ENCODE data around the gene IER3IP1. TPM values are rescaled to one million over a fixed set of nuclear protein-coding genes. Genes with fewer than 3 reads are reported as not detected.

IER3IP1 gene
- total RNA-seq, 2 experiments from 2014 or later = 5.5 to 11.6 TPM

DNA sequence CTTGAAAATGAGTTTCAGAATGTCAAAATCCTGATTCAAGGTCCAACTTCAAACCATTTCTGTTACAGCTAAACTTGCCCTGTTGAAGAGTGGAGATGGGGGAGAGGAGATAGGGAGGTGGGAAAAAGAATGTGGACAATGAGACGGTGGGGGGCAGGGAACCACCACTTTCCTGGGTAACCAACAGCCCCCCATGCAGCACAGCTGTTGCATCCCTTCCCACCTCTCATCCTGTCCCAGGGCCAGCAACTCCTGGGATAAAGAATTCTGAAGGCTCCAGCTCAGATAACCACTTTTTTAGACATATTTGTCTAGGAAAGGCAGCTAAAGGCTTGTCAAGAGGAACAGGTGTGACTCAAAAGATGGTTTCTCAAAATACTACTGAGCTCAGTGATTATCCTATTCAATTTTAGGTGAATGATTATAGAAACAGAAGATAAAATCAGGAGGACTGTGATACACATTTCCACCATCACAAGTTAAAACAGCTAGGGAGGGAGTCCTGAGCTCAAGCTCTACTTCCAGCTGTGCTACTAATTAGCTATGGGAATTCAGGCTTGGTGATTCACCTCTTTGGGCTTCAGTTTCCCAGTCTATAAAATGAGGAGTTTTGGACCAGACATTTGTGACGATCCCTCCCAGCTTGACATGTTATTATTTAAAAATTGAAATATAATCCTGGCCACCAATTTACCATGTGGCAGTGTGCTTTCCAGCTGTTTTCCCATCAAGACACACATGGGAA is 62.2 kb downstream of the IER3IP1 start:
- Histone ChIP-seq H3K9me2 (ENCODE audit: insufficient read depth, low read length) (no peaks in the 10 kb centered on the region), H3K4me3 (ENCODE audit: low read depth, low read length, poor library complexity, severe bottlenecking) (no peak overlapping the region), H4K20me1 (ENCODE audit: insufficient read depth, low read length) (no peaks in the 10 kb centered on the region), H3K27ac (ENCODE audit: low read depth, low read length, poor library complexity, severe bottlenecking) (no peak overlapping the region), H3K36me3 (ENCODE audit: insufficient read depth, low read length) (no peaks in the 10 kb centered on the region; the same call in 1 of the 2 replicates), H3K4me2 (ENCODE audit: low read length) (no peak overlapping the region), H2AFZ (ENCODE audit: low read length) (no peak overlapping the region), H3K9me3 (ENCODE audit: low read length) (no peaks in the 10 kb centered on the region), H3K79me2 (ENCODE audit: insufficient read depth, low read depth, low read length) (no peaks in the 10 kb centered on the region), H3K4me1 (ENCODE audit: insufficient read depth, low read length, poor library complexity, severe bottlenecking) (no peaks in the 10 kb centered on the region)
- no peak for DNase-seq (ENCODE audit: low spot score)
- ChIA-PET POLR2A (interaction anchor here (1.2 kb wide), 1 partner anchor 11 kb away, joined by 3 read pairs; no protein-coding TSS in a partner anchor), CTCF (ENCODE audit: unreplicated experiment) (interaction anchor here (0.6 kb wide), 1 partner anchor 266 kb away, joined by 3 read pairs; no protein-coding TSS in a partner anchor)
- no peak for TF ChIP-seq EZH2phosphoT487 (IDR thresholded peaks at IDR 0.05; ENCODE audit: borderline replicate concordance, low read depth, low read length)
- TF ChIP-seq, protein P1, sequence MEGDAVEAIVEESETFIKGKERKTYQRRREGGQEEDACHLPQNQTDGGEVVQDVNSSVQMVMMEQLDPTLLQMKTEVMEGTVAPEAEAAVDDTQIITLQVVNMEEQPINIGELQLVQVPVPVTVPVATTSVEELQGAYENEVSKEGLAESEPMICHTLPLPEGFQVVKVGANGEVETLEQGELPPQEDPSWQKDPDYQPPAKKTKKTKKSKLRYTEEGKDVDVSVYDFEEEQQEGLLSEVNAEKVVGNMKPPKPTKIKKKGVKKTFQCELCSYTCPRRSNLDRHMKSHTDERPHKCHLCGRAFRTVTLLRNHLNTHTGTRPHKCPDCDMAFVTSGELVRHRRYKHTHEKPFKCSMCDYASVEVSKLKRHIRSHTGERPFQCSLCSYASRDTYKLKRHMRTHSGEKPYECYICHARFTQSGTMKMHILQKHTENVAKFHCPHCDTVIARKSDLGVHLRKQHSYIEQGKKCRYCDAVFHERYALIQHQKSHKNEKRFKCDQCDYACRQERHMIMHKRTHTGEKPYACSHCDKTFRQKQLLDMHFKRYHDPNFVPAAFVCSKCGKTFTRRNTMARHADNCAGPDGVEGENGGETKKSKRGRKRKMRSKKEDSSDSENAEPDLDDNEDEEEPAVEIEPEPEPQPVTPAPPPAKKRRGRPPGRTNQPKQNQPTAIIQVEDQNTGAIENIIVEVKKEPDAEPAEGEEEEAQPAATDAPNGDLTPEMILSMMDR (conservative IDR thresholded peaks at IDR 0.05; ENCODE audit: low read length) = no peak
- BruUV-seq (replicated peaks) = no TSS peak
- intact Hi-C loops (cut with micrococcal nuclease; ENCODE audit: unreplicated experiment) = no loop called here

DNA sequence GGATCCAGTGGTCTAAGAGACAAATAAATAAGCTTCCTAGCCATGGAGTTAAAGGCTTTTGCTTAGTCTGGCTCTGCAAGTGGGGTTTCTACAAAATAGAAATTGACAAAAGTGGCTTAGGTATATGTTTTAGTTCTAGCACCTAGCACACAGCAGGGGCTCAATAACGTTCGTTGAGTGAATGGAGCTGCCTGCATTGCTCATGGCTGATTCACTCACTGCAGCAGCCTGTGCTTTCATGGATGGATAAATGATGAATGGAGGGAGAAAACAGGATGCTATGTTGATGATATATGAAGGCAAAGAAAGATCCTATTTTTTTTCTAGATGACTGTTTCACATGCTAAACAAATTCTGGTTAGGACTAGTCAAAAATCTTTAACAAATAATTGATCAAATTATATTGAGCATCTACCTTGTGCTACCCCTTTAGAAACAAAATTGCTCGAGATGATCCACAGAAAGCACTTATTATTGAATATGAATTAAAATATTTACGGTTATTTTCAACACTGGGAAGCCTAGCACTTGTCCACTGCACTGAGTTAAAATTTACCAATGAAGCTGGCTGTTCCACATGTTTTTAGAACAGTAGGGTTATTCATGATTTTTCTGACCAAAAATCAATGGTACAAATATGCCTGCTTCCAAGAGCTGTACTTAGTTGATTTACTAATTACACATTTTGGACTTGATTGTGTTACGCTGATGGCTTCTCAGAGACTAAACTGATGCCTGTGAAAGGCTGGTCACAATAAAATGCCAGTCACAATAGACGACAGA is 65.5 kb downstream of the IER3IP1 start:
- H3K4me1 ChIP-seq (ENCODE audit: insufficient read depth, low read length, poor library complexity, severe bottlenecking) = no peaks in the 10 kb centered on the region
- H3K27ac ChIP-seq (ENCODE audit: low read depth, low read length, poor library complexity, severe bottlenecking) = no peak overlapping the region
- ChIA-PET POLR2A (interaction anchor here (0.6 kb wide), 2 partner anchors 781 to 1071 kb away, joined by 3 to 6 read pairs; no protein-coding TSS in a partner anchor), CTCF (ENCODE audit: unreplicated experiment) (no interaction called here)
- H2AFZ ChIP-seq (ENCODE audit: low read length) = no peak overlapping the region
- H3K4me3 ChIP-seq (ENCODE audit: low read depth, low read length, poor library complexity, severe bottlenecking) = no peak overlapping the region
- no peak for TF ChIP-seq EZH2phosphoT487 (IDR thresholded peaks at IDR 0.05; ENCODE audit: borderline replicate concordance, low read depth, low read length)
- TF ChIP-seq, protein P1 (conservative IDR thresholded peaks at IDR 0.05; ENCODE audit: low read length) = no peak
- no peak overlapping the region for H3K4me2 ChIP-seq (ENCODE audit: low read length)
- no peaks in the 10 kb centered on the region for H3K9me3 ChIP-seq (ENCODE audit: low read length)
- no peaks in the 10 kb centered on the region; the same call in 1 of the 2 replicates for H3K36me3 ChIP-seq (ENCODE audit: insufficient read depth, low read length)
- no peaks in the 10 kb centered on the region for H3K79me2 ChIP-seq (ENCODE audit: insufficient read depth, low read depth, low read length)
- DNase-seq (ENCODE audit: low spot score) = no peak
- no TSS peak for BruUV-seq (replicated peaks)
- no peaks in the 10 kb centered on the region for H3K9me2 ChIP-seq (ENCODE audit: insufficient read depth, low read length)
- no peaks in the 10 kb centered on the region for H4K20me1 ChIP-seq (ENCODE audit: insufficient read depth, low read length)
- intact Hi-C loops (cut with micrococcal nuclease; ENCODE audit: unreplicated experiment) = no loop called here
